Spleen (tissue), 11 donors: ENCODE results near the gene NRG3. TPM values are rescaled to one million over a fixed set of nuclear protein-coding genes. Genes with fewer than 3 reads are reported as not detected.

Experiments
- DNase-seq: peaks from one replicate; pipeline ENCODE4 v3.0.0-alpha.2; 2020
- H3K27ac ChIP-seq, 8 donors: fragments of 200-600 bp; sonication (generic) in 7 of 8; 1 replicate in 4 of 8; 2 replicates in 4 of 8; pipeline versions ENCODE4 v1.5.0 to v1.8.0; 2016 to 2021; ENCODE audit warnings: inconsistent platforms in 4 of 8, mild to moderate bottlenecking in 4 of 8, moderate library complexity in 1 of 8
- H3K27me3 ChIP-seq, 7 donors: fragments of 200-600 bp; sonication (generic) in 6 of 7; replicated peaks in 1 of 7; 1 replicate in 4 of 7; 2 replicates in 3 of 7; pipeline versions ENCODE4 v1.5.0 to v1.8.0; 2016 to 2021; ENCODE audit warnings: inconsistent platforms in 3 of 7, mild to moderate bottlenecking in 1 of 7
- H3K36me3 ChIP-seq, 6 donors: fragments of 200-600 bp; sonication (generic) in 5 of 6; 1 replicate in 4 of 6; 2 replicates in 2 of 6; pipeline versions ENCODE4 v1.5.0 to v1.8.0; 2016 to 2021; ENCODE audit warnings: inconsistent platforms in 2 of 6
- H3K4me1 ChIP-seq, 6 donors: fragments of 200-600 bp; sonication (generic) in 5 of 6; 1 replicate in 3 of 6; 2 replicates in 3 of 6; pipeline versions ENCODE4 v1.5.0 to v1.8.0; 2016 to 2021; ENCODE audit warnings: inconsistent platforms in 3 of 6
- H3K4me3 ChIP-seq, 8 donors: fragments of 200-600 bp; sonication (generic) in 7 of 8; 1 replicate in 4 of 8; 2 replicates in 4 of 8; pipeline versions ENCODE4 v1.5.0 to v1.8.0; 2016 to 2021; ENCODE audit warnings: inconsistent platforms in 4 of 8, mild to moderate bottlenecking in 4 of 8, moderate library complexity in 2 of 8
- H3K9me3 ChIP-seq, 8 donors: fragments of 200-600 bp; sonication (generic) in 7 of 8; 1 replicate in 4 of 8; 2 replicates in 4 of 8; pipeline versions ENCODE4 v1.5.0 to v1.8.0; 2016 to 2021; ENCODE audit warnings: inconsistent platforms in 4 of 8
- POLR2A ChIP-seq, 3 donors: fragments of 450-650 bp; IDR thresholded peaks; one replicate each; pipeline ENCODE4 v1.5.1; 2017; ENCODE audit warnings: antibody characterized with exemption in 3 of 3, mild to moderate bottlenecking in 1 of 3
- POLR2AphosphoS5 ChIP-seq, 3 donors: sonication (generic); formaldehyde crosslinking; IDR thresholded peaks; one replicate each; pipeline ENCODE4 v1.5.1; 2017; ENCODE audit warnings: antibody characterized with exemption in 3 of 3
- WGBS, 5 donors: extraction: QIAGEN DNeasy Blood & Tissue Kit in 3 of 5; methylation state at CpG; one replicate each; pipeline versions ENCODE4 v1.1.5 to v1.1.7; 2013 to 2018; 5-methylcytosine and 5-hydroxymethylcytosine counted together
- intact Hi-C: fragments of 100-400 bp; cut with DNase I; formaldehyde crosslinking; loops from one replicate; pipeline ENCODE4 v1.15.0; 2023; ENCODE audit warnings: low total_unique reads
- polyA plus RNA-seq, 3 donors: library from polyadenylated mRNA; stranded (reverse); fragments of 200-250 nt; gene quantifications; one replicate each; pipeline ENCODE4 v1.2.1, GENCODE V29; 2013
- total RNA-seq, 7 donors: library from RNA; depleted of rRNA in 3 of 7; stranded (reverse); fragments of >200 nt in 3 of 7; fragmentation: NEBNext Ultra II Directional in 4 of 7; extraction: Animal tissue kit (Norgen Biotek cat#: 25700) in 4 of 7; gene quantifications; one replicate each; pipeline versions ENCODE4 v1.1.0 to v1.2.1, GENCODE V29; 2016 to 2021
- TF ChIP-seq, protein P1 (sequence below), 11 experiments: fragments of 200-600 bp in 7 of 11; fragments of 450-650 bp in 4 of 11; sonication (generic) in 4 of 11; IDR thresholded peaks in 8 of 11; conservative IDR thresholded peaks in 3 of 11; 1 replicate in 7 of 11; 2 replicates in 4 of 11; pipeline versions ENCODE4 v1.4.0 to v1.8.0; 2016 to 2021; ENCODE audit warnings: antibody characterized with exemption in 11 of 11, inconsistent platforms in 4 of 11, mild to moderate bottlenecking in 1 of 11
- donor health status: healthy with polysubstance abuse.
- donor health status: DM: no; HTN: no; CAD: no; lungs with moderate emphysema.
- donor health status: DM: no; HTN: no; CAD: no.
- donor health status: Bipolar disorder and iron deficiency.
- donor health status: healthy.
- donor health status: DM: no; HTN: no; CAD: no.
- donor health status: DM: yes; HTN: yes; CAD: no.

NRG3 gene
- total and polyA plus RNA-seq, 10 donors, result 0.10 to 0.22 (median 0.21) TPM; not detected in 7

DNA sequence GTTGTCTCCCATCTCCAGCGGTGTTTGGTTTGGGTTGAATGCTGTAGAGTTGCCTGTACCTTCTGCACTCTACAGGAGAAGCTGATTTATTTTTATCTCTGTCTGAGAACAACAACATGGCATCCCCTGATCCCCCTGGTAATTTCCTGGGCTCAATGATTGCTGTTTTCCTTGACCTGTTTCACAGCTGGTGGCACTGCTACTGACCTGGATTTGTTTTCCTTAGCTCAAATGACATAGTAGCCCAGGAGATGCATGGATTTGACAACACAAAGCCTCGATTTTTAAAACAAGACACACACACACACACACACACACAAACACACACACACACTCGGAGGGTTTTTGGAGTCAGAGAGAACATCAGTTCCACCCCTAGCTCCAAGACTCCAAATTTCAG is 301.6 kb downstream of the NRG3 start:
- Histone ChIP-seq H3K4me3 (no peak overlapping the region), H3K36me3 (no peaks in the 10 kb centered on the region), H3K4me1 (no peaks in the 10 kb centered on the region), H3K27ac (no peak overlapping the region), H3K27me3 (no peaks in the 10 kb centered on the region), H3K9me3 (peaks cover 0 to 9% (median 0%) of the 10 kb centered on the region in 8 donors)
- no peak for TF ChIP-seq POLR2AphosphoS5 (IDR thresholded peaks at IDR 0.05)
- 57 to 67% (median 65%) methylated on average over 3 of the region's 3 CpGs for WGBS, 5 donors
- intact Hi-C loops, result no loop called here
- no peak for DNase-seq

DNA sequence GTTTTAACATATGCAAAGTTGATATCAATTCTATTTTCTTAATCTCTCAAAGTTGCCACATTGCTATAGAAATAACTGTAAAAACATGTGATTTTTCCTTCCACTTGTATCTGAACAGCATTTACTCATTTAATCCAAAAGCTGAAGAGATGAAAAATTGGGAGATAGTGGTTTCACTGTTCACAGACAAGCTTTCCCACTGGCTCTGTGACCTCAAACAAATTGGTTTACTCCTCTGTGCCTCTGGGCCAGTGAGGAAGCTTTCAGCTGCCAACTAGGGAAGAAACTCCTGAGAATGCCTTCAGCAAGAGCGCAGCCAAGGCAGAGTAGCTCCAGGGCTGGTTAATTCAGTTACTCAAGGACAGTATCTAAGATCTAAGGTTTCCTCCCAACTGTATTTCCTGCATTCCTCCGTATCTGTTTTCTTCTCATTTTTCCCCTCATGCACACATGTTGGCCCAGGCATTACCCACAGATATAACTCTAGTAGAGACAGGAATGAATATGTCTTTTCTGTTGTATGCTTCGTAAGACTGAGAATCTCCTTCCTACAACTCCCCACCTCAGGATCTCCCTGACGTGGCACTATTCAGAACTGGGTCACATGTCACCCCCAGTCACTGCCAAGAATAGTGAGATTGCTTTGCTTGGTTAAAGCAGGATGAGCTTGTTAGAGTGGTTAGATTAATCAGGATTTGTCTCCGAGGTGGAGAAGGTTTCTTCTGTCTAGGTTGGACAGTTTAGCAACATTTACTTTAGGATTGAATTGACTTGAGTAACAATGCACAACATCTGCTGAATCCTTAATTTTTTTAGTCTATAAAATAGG is 315.7 kb downstream of the NRG3 start:
- WGBS, 5 donors, result 56 to 65% (median 61%) methylated on average over 5 of the region's 5 CpGs

DNA sequence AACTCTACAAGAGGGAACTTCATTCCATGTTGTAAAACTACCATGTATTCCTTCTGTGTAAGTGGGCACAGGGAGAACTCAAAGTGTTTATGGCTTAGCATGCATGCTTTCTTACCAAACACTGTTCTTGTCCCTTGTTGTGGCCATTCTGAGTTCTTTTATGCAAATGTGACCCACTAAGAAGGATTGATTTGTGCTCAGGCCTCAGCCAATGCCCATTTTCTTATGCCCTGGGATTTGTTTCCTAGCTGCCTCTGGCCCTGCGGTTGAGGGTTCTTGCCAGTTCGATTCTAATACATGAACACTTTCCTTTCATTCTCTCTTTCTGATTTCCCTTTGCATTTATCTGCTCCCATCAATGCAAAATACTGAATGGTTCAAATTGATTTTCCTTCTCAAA is 316.7 kb downstream of the NRG3 start:
- no peak overlapping the region for H3K27ac ChIP-seq
- DNase-seq, result no peak
- no peaks in the 10 kb centered on the region for H3K4me1 ChIP-seq
- no peak overlapping the region for H3K4me3 ChIP-seq
- H3K36me3 ChIP-seq, result no peaks in the 10 kb centered on the region
- 71 to 81% (median 75%) methylated on average over 2 of the region's 2 CpGs for WGBS, 5 donors
- no peaks in the 10 kb centered on the region for H3K27me3 ChIP-seq
- peaks cover 0 to 15% (median 0%) of the 10 kb centered on the region in 8 donors for H3K9me3 ChIP-seq
- intact Hi-C loops, result no loop called here
- no peak for TF ChIP-seq POLR2AphosphoS5 (IDR thresholded peaks at IDR 0.05)
- TF ChIP-seq POLR2A (IDR thresholded peaks at IDR 0.05), result no peak
- TF ChIP-seq, protein P1, sequence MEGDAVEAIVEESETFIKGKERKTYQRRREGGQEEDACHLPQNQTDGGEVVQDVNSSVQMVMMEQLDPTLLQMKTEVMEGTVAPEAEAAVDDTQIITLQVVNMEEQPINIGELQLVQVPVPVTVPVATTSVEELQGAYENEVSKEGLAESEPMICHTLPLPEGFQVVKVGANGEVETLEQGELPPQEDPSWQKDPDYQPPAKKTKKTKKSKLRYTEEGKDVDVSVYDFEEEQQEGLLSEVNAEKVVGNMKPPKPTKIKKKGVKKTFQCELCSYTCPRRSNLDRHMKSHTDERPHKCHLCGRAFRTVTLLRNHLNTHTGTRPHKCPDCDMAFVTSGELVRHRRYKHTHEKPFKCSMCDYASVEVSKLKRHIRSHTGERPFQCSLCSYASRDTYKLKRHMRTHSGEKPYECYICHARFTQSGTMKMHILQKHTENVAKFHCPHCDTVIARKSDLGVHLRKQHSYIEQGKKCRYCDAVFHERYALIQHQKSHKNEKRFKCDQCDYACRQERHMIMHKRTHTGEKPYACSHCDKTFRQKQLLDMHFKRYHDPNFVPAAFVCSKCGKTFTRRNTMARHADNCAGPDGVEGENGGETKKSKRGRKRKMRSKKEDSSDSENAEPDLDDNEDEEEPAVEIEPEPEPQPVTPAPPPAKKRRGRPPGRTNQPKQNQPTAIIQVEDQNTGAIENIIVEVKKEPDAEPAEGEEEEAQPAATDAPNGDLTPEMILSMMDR (IDR thresholded peaks at IDR 0.05 in 8 of 11, conservative IDR thresholded peaks at IDR 0.05 in 3 of 11), result no peak

More for the DNA sequence above, 315.7 kb downstream of the NRG3 start:
- Histone ChIP-seq H3K27ac (no peak overlapping the region), H3K4me3 (no peak overlapping the region), H3K4me1 (no peaks in the 10 kb centered on the region), H3K9me3 (peaks cover 0 to 14% (median 0%) of the 10 kb centered on the region in 8 donors), H3K36me3 (no peaks in the 10 kb centered on the region), H3K27me3 (no peaks in the 10 kb centered on the region)
- DNase-seq, result no peak
- intact Hi-C loops, result no loop called here
- TF ChIP-seq, protein P1 (IDR thresholded peaks at IDR 0.05 in 8 of 11, conservative IDR thresholded peaks at IDR 0.05 in 3 of 11), result no peak
- no peak for TF ChIP-seq POLR2AphosphoS5 (IDR thresholded peaks at IDR 0.05)
- no peak for TF ChIP-seq POLR2A (IDR thresholded peaks at IDR 0.05)

DNA sequence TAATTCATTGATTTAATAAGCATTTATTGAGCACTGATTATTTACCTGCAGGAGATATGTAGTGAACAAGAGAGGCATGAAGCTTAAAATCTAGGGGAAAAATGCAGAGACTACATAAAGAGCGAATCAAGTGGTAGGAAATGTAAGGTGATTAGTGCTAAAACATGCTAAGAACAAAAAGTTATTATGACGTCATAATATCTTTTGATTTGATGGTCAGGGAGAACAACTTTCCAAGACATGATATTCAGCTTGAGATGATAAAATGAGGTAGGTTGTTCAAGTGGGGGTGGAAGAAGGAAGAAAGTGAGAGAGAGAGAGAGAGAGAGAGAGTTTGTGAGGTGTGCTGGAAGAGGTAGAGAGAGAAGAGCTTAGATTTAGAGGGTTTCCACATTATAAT is 317.7 kb downstream of the NRG3 start:
- no peaks in the 10 kb centered on the region for H3K4me1 ChIP-seq
- H3K36me3 ChIP-seq, result no peaks in the 10 kb centered on the region
- intact Hi-C loops, result no loop called here
- H3K9me3 ChIP-seq, result peaks cover 0 to 15% (median 0%) of the 10 kb centered on the region in 8 donors
- no peaks in the 10 kb centered on the region for H3K27me3 ChIP-seq
- no peak overlapping the region for H3K27ac ChIP-seq
- TF ChIP-seq, protein P1 (IDR thresholded peaks at IDR 0.05 in 8 of 11, conservative IDR thresholded peaks at IDR 0.05 in 3 of 11), result no peak
- TF ChIP-seq POLR2AphosphoS5 (IDR thresholded peaks at IDR 0.05) (no peak), POLR2A (IDR thresholded peaks at IDR 0.05) (no peak)
- no peak for DNase-seq
- WGBS, 5 donors, result 72 to 96% (median 78%) methylated on average over 2 of the region's 2 CpGs
- no peak overlapping the region for H3K4me3 ChIP-seq
